Dermis microvascular lymphatic vessel endothelial cell (primary cell): ENCODE data around the gene COG1. TPM values are rescaled to one million over a fixed set of nuclear protein-coding genes. Genes with fewer than 3 reads are reported as not detected.

Experiments used
- DNase-seq, 2 donors: peaks; one replicate each; pipeline versions ENCODE4 v3.0.0 to v3.0.0-alpha.2; 2010; ENCODE audit warnings: low read depth in 2 of 2
- total RNA-seq: library from RNA; depleted of rRNA; stranded (reverse); fragments of >200 nt; gene quantifications from 2 replicates; pipeline ENCODE4 v1.2.1, GENCODE V29; 2014

Gene COG1
- total RNA-seq, 1 donor from 2014 or later = 15.1 TPM

DNA sequence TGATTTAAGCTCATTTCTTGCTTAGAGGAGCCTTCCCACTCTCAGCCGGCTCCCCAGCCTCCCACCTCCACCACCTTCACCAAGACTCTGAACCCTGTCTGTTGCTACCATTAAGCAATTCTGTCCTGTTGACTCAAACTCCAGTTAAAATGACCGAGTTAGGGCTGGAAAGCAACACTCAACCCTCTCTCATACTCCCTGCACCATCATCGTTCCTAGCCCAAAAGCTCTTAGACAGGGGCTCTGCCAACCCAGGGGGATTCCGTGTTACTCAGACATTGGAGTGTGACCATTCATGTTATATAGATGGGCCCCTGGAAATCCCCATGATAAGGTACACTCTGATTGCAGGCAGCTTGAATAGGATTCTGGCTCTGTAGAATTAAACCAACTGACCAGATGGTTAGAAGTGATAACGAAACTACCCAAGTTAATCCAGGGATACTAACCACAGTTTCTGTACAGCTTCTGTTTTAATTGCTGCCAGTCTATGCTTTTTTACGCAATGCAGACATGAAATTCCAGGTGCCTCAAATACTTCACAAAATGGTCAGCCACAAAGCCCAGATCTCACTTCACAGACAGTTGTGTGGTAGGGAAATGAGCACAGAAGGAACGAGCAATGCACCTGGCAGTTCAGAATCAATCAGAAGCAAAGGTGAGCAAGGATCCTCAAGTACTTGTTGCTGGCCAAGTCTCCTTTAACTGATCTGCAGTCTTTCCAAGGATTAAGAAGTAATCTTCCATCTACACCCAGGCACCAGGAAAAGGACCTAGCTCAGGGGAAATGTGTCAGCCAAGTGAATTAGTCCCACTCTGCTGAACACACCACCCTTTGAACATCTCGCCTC, 25.9 kb upstream of the COG1 start:
- no peak for DNase-seq

GRCh38 chr17:73168667-73169066, 24.2 kb upstream of the COG1 start:
- no peak for DNase-seq

DNA sequence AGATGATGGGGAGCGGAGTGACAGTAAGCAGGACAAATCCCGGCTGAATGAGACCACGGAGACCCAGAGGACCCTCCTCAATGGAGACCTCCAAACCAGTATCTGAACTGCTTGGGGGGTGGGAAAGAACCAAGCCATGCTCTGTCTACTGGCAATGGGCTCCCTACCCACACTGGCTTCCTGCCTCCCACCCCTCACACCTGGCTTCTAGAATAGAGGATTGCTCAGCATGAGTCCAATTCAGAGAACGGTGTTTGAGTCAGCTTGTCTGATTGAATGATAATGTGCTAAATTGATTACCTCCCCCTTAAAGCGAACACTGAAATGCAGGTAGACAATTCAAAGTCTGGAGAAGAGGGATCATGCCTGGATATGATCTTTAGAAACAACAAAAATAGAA, 22.5 kb upstream of the COG1 start:
- no peak for DNase-seq

- DNase-seq = no peak
These were observed 20.6 kb upstream of the COG1 start for GRCh38 chr17:73172252-73172651.

- DNase-seq = no peak
These were observed 18.7 kb upstream of the COG1 start for GRCh38 chr17:73174126-73174525.

DNA sequence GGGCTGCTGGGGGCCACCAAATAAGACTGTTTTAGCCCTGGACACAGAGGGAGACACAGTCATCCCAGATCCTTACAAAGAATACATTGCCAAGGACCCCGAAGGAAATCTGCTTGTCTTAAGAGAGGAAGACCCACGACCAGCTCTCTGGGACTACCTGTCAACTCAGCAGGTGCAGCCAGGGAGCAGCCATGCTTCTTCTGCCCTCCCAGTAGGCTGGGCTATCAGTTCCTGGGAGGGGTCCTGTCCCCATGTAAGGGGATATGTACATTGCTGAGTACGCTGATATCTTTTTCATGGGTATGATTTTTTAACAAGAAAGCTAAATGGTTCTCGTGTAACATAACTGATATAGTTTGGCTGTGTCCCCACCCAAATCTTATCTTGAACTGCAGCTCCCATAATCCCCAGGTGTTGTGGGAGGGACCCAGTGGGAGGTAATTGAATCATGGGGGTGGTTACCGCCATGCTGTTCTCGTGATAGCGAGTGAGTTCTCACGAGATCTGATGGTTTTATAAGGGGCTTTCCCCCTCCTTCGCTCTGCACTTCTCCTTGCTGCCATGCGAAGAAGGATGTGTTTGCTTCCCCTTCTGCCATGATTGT, 16.8 kb upstream of the COG1 start:
- no peak for DNase-seq

- DNase-seq = no peak
These were observed 13.5 kb upstream of the COG1 start for GRCh38 chr17:73179387-73179786.

GRCh38 chr17:73179878-73180277, 13.0 kb upstream of the COG1 start:
- no peak for DNase-seq

DNA sequence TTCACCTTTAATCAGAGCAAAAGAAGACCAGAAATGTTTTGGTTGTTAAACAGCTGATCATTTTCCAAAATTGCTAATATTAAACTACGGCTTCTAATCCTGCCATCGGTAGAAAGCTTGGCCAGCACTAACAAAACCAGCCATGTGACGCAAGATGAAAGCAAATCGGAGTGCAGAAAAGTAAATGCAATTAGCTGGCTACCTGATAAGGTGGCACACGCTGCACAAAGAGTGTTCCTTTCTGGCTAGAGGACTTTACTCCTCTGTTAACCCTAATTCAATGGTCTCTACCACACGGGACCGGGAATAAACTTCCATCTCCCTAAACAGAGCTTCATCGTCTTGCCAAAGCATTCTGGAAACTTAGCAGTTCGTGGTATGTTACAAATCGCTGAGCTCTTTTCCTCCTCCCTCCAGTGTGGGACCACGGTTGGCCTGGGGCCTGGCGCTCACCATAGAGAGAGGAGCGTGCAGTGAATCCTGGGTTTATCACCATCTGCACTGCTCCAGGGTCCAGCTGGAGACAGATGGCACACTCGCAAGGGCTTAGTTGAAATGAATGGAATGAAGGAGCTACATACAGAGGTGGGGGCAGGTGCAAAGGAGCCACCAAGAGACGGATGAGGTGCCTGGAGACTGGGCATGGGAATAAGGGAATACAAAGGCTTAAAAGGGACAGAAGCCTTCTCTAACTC, 10.1 kb upstream of the COG1 start:
- DNase-seq = no peak

GRCh38 chr17:73184136-73184993, 8.5 kb upstream of the COG1 start:
- no peak for DNase-seq

- no peak for DNase-seq
These were observed 6.4 kb upstream of the COG1 start for GRCh38 chr17:73186283-73187050.

- no peak for DNase-seq
These were observed 5.6 kb upstream of the COG1 start for GRCh38 chr17:73187203-73187769.

DNA sequence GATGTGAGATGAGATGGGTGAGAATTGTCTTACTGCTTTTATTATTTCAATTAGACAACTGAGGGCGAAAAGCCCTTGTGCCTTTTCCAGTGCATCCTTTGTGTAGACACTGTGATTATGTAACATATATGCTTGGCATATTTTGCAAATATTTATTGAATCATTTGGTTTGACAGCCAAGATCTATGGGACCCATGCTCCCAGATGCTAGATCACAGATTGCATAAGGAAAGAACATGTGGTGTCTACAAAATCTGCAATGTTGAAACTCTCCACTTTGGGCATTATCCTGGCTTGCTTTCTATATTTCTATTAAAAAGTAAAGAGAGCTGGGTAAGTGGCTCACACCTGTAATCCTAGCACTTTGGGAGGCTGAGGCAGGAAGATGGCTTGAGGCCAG, 4.8 kb upstream of the COG1 start:
- no peak for DNase-seq

- peak; percentile 48 to 58 for DNase-seq
These were observed 3.3 kb upstream of the COG1 start for GRCh38 chr17:73189417-73190099.

DNA sequence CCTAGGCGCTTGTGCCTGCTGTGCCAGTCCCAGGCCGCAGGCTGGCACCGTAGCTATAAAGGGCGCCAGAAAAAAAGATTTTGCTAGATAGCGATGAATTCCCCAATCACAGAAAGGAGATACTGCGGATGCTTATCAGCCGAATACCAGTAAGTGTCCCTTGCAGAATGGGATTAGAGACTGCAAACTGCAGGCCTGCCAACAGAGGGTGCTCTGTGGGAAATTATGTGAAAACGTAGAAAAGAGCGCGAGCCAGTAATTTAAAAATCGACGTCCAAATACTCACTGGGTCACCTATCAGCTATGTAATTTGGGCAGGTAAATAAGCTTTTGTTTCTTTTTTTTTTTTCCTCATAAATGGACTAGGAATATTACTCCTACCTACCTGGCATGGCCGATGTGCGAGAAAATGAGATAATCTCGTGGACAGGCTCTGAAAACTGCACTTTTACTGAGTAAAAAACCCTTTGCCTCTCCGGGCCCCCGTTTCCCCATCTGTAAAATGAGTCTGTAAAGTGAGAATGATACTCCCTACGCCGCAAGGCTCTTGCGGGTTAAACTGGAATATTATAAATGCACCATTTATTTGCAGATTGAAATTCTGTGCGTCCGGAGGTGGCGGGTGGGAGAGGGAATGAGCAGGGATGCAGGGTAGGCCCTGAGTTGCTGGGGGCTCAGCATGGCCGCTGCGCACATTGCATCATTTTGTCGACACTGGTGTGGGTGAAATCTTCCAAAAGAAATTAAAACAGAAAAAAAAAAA, 1.2 kb upstream of the COG1 start:
- DNase-seq = peak; percentile 58 to 73

GRCh38 chr17:73192206-73192893, 505 bp upstream of the COG1 start:
- peak in 1 of 2 donors; percentile 64 for DNase-seq

GRCh38 chr17:73194514-73195222, 1.8 kb downstream of the COG1 start:
- DNase-seq = peak in 1 of 2 donors; percentile 11

- DNase-seq = peak in 1 of 2 donors; percentile 54
These were observed 3.6 kb downstream of the COG1 start for GRCh38 chr17:73196500-73196899.
